ENCODE measurements around the gene TNS3. TPM values are rescaled to one million over a fixed set of nuclear protein-coding genes. Genes with fewer than 3 reads are reported as not detected.

The TNS3 gene
- total and polyA plus RNA-seq, 10 of the 15 experiments (the other 5 are each of a cell fraction or from before 2014, with no cell fraction given) = 0.27 to 2.7 (median 0.79) TPM

- FAIRE-seq (no peak), ATAC-seq (no peak), DNase-seq (ENCODE audit: low read depth, low spot score) (no peak)
- H4K20me1 ChIP-seq (ENCODE audit: control insufficient read depth, insufficient read depth) = no peaks in the 10 kb centered on the region
- no peaks in the 10 kb centered on the region for H3K4me1 ChIP-seq (ENCODE audit: control insufficient read depth, insufficient read depth, low read length)
- TF ChIP-seq POLR2A (IDR thresholded peaks at IDR 0.05; ENCODE audit: low read depth, low read length) (no peak), PAX8 (IDR thresholded peaks at IDR 0.05) (no peak), ZBTB33 (IDR thresholded peaks at IDR 0.05) (no peak), HDGF (IDR thresholded peaks at IDR 0.05) (no peak), E2F8 (IDR thresholded peaks at IDR 0.05; ENCODE audit: low read depth, partially characterized antibody) (no peak), ATF3 (IDR thresholded peaks at IDR 0.05; ENCODE audit: borderline replicate concordance, extremely low read depth, low read depth, low read length) (no peak), RB1 (IDR thresholded peaks at IDR 0.05; ENCODE audit: borderline replicate concordance) (no peak), RFX5 (IDR thresholded peaks at IDR 0.05; ENCODE audit: low read depth, low read length) (no peak), CTCF (IDR thresholded peaks at IDR 0.05 in 2 of 3, conservative IDR thresholded peaks at IDR 0.05 in 1 of 3; ENCODE audit: control insufficient read depth in 2 of 3, extremely low read depth in 1 of 3, insufficient read depth in 1 of 3, low read depth in 3 of 3, low read length in 3 of 3) (no peak), NKRF (conservative IDR thresholded peaks at IDR 0.05) (no peak)
- H3K4me3 ChIP-seq = no peak overlapping the region
- ChIA-PET SMC1A (ENCODE audit: uncharacterized antibody, unreplicated experiment) (no interaction called here), CTCF (no interaction called here), POLR2A (no interaction called here), RAD21 (ENCODE audit: unreplicated experiment) (no interaction called here)
- intact Hi-C loops (cut with micrococcal nuclease; ENCODE audit: unreplicated experiment) = no loop called here
- H3K9ac ChIP-seq (ENCODE audit: control insufficient read depth, insufficient read depth, low read length) = no peak overlapping the region
- no peak overlapping the region for H3K27ac ChIP-seq (ENCODE audit: control insufficient read depth, insufficient read depth)
- BruUV-seq (replicated peaks) = no TSS peak
- in situ Hi-C loops (cut with MboI) = no loop called here
- H3K27me3 ChIP-seq (replicated peaks in 1 of 2; ENCODE audit: control insufficient read depth in 2 of 2, insufficient read depth in 2 of 2, low read length in 1 of 2) = peaks cover 2% of the 10 kb centered on the region in 2 experiments; a peak in 2 of 4 replicates
- H3K4me2 ChIP-seq (ENCODE audit: control insufficient read depth, insufficient read depth) = no peak overlapping the region
- no peaks in the 10 kb centered on the region for H3K36me3 ChIP-seq (ENCODE audit: control insufficient read depth in 2 of 2, insufficient read depth in 2 of 2, low read length in 1 of 2)
- 39% methylated on average over 22 of the region's 22 CpGs for WGBS (ENCODE audit: insufficient coverage, insufficient replicate concordance, low lambda C conversion rate, missing lambda C conversion rate)
- no peak overlapping the region for H2AFZ ChIP-seq (ENCODE audit: control insufficient read depth, low read depth, low read length)
- no peaks in the 10 kb centered on the region for H3K9me3 ChIP-seq (replicated peaks; ENCODE audit: control insufficient read depth, insufficient read depth, low read length)
- no peaks in the 10 kb centered on the region for H3K79me2 ChIP-seq (ENCODE audit: control insufficient read depth, insufficient read depth, low read length)
Observed at GRCh38 chr7:47540387-47541350, 41.2 kb downstream of the TNS3 start.

All from GM12878 (cell line).